GM20000 (cell line): ENCODE results near the gene RANBP17.
"Not testable (repeated sequence)": the region's sequence is repeated elsewhere in the genome, so short reads cannot be mapped to it uniquely, and the experiment has no call there.

Experiments used
- DNase-seq: peaks from one replicate; pipeline ENCODE4 v3.0.0; 2012; ENCODE audit warnings: low spot score
- CTCF ChIP-seq: IDR thresholded peaks from 2 replicates; pipeline ENCODE4 v1.5.1; 2012; ENCODE audit warnings: mild to moderate bottlenecking, control low read depth; ENCODE audit errors: extremely low read depth, missing control alignments

RANBP17 gene

DNA sequence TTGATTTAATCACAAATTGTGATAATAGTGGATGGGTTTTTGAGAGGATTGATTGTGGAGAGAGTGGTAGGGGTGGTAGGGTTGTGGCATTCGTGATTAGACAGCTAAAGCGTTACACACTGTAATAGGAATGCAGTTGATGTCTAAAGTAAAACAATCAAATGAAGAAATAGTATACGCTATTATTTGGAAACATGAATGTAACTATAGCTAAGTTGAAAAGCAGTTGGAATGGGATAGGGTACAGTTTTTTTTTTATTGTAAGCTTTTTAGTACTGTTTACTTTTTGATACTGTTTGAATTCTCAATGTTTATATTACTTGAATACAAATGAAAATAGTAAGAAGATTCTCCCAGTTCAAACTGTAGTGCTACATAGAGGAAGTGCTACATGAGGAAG is 51.8 kb downstream of the RANBP17 start:
- DNase-seq, result no peak
- no peak for TF ChIP-seq CTCF

DNA sequence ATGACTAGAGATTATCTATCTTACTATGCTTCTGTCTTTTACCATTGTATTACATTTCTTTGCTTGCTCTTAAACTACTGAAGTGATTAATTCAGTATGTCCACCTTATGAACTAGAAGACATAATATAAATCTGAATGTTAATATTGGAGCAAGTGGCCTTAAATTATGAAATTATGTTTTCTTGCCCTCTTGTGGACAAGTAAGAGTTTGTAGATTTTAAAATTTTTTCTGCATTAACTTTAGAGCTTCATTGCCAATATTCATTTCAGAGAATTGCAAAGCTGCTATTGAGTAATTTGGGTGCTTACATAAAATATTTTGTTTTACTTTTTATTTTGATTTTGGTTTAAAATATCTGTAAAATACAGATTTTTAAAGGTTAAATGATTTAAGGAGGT is 55.3 kb downstream of the RANBP17 start:
- DNase-seq, result no peak
- no peak for TF ChIP-seq CTCF

DNA sequence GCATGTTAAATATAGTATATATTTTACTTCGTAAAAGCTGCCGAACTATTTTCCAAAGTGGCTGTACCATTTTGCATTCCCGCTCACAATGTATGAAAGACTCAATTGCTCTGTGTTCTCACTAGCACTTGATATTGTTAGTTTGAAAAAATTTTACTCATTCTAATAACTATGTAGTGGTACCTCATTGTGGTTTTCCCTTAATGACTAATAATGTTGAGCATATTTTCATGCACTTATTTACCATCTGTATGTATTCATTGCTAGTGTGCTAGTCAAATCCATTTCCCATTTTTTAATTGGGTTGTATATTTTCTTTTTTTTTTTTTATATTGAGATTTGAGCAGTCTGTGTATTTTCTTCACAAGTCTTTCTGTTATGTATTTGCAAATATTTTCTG is 58.4 kb downstream of the RANBP17 start:
- no peak for TF ChIP-seq CTCF

GRCh38 chr5:170922331-170922730 is 60.5 kb downstream of the RANBP17 start:
- not testable (repeated sequence) for DNase-seq

More for the DNA sequence above, 58.4 kb downstream of the RANBP17 start:
- DNase-seq, result no peak

- DNase-seq, result no peak
- TF ChIP-seq CTCF, result no peak
Observed at GRCh38 chr5:170923910-170924620, 62.2 kb downstream of the RANBP17 start.

GRCh38 chr5:170935534-170936218 is 73.9 kb downstream of the RANBP17 start:
- not testable (repeated sequence) for DNase-seq

GRCh38 chr5:170937072-170937471 is 75.3 kb downstream of the RANBP17 start:
- DNase-seq, result no peak
- TF ChIP-seq CTCF, result no peak

- TF ChIP-seq CTCF, result no peak
- DNase-seq, result no peak
Observed at GRCh38 chr5:170937914-170938313, 76.1 kb downstream of the RANBP17 start.
